Osteoblast (primary cell): ENCODE measurements around the gene CAMTA1. TPM values are rescaled to one million over a fixed set of nuclear protein-coding genes. Genes with fewer than 3 reads are reported as not detected.

Experiments
- DNase-seq: peaks from one replicate; pipeline ENCODE4 v3.0.0; 2011; ENCODE audit warnings: low spot score, mixed read lengths; ENCODE audit not compliant: insufficient read length; ENCODE audit errors: missing footprints
- H2AFZ ChIP-seq: 2 replicates; pipeline ENCODE4 v1.6.0; 2011; ENCODE audit warnings: mild to moderate bottlenecking, low read length
- H3K27ac ChIP-seq: 2 replicates; pipeline ENCODE4 v1.5.1; 2011; ENCODE audit warnings: mild to moderate bottlenecking, low read depth, low read length, moderate library complexity
- H3K27me3 ChIP-seq: 2 replicates; pipeline ENCODE4 v1.6.0; 2012; ENCODE audit warnings: mild to moderate bottlenecking, control low read depth, inconsistent platforms, low read length, moderate library complexity; ENCODE audit not compliant: insufficient read depth
- H3K36me3 ChIP-seq: 2 replicates; pipeline ENCODE4 v1.5.1; 2011; ENCODE audit warnings: mild to moderate bottlenecking, low read length, control low read depth, moderate library complexity; ENCODE audit not compliant: insufficient read depth
- H3K4me1 ChIP-seq: 2 replicates; pipeline ENCODE4 v1.5.1; 2011; ENCODE audit warnings: mild to moderate bottlenecking, low read length, control low read depth, moderate library complexity; ENCODE audit not compliant: insufficient read depth
- H3K4me2 ChIP-seq: 2 replicates; pipeline ENCODE4 v1.6.0; 2011; ENCODE audit warnings: mild to moderate bottlenecking, low read length; ENCODE audit not compliant: insufficient read depth
- H3K4me3 ChIP-seq: fragments of 200-600 bp; sonication (generic); 3 replicates; pipeline ENCODE4 v1.5.1; 2012; ENCODE audit warnings: mild to moderate bottlenecking, low read length, inconsistent platforms; ENCODE audit not compliant: insufficient read depth
- H3K79me2 ChIP-seq: 2 replicates; pipeline ENCODE4 v1.6.0; 2012; ENCODE audit warnings: mild to moderate bottlenecking, low read length, control low read depth, inconsistent platforms; ENCODE audit not compliant: insufficient read depth
- H3K9me3 ChIP-seq: 2 replicates; pipeline ENCODE4 v1.5.1; 2011; ENCODE audit warnings: low read depth, low read length, control low read depth
- H4K20me1 ChIP-seq: 2 replicates; pipeline ENCODE4 v1.6.0; 2012; ENCODE audit warnings: mild to moderate bottlenecking, low read length, control low read depth; ENCODE audit not compliant: insufficient read depth
- CTCF ChIP-seq: IDR thresholded peaks from 2 replicates; pipeline ENCODE4 v1.5.1; 2011; ENCODE audit warnings: mild to moderate bottlenecking, low read depth, low read length, moderate library complexity; ENCODE audit errors: extremely low read depth
- total RNA-seq: library from RNA; depleted of rRNA; stranded (reverse); fragments of >200 nt; gene quantifications from 2 replicates; pipeline ENCODE4 v1.2.3, GENCODE V29; 2012

Gene CAMTA1
- total RNA-seq, 1 donor: 47.4 TPM

GRCh38 chr1:6776895-6777294 is 8.4 kb upstream of the CAMTA1 start:
- Histone ChIP-seq H3K4me2 (no peak overlapping the region), H3K27me3 (no peaks in the 10 kb centered on the region), H3K36me3 (no peaks in the 10 kb centered on the region), H3K79me2 (no peaks in the 10 kb centered on the region), H4K20me1 (no peaks in the 10 kb centered on the region), H2AFZ (no peak overlapping the region), H3K27ac (no peak overlapping the region), H3K9me3 (peaks cover 3% of the 10 kb centered on the region), H3K4me1 (no peaks in the 10 kb centered on the region), H3K4me3 (no peak overlapping the region)
- no peak for DNase-seq
- no peak for TF ChIP-seq CTCF

GRCh38 chr1:6777813-6778212 is 7.4 kb upstream of the CAMTA1 start:
- Histone ChIP-seq H3K4me3 (no peak overlapping the region), H3K27ac (no peak overlapping the region), H3K9me3 (peaks cover 3% of the 10 kb centered on the region)

GRCh38 chr1:6779089-6779805 is 6.0 kb upstream of the CAMTA1 start:
- H3K79me2 ChIP-seq: no peaks in the 10 kb centered on the region
- no peaks in the 10 kb centered on the region for H3K36me3 ChIP-seq
- TF ChIP-seq CTCF: no peak
- H3K4me2 ChIP-seq: no peak overlapping the region
- H2AFZ ChIP-seq: no peak overlapping the region
- H4K20me1 ChIP-seq: no peaks in the 10 kb centered on the region
- peaks cover 3% of the 10 kb centered on the region for H3K9me3 ChIP-seq
- peaks cover 6% of the 10 kb centered on the region for H3K4me1 ChIP-seq
- DNase-seq: no peak
- no peak overlapping the region for H3K4me3 ChIP-seq
- no peak overlapping the region for H3K27ac ChIP-seq
- H3K27me3 ChIP-seq: no peaks in the 10 kb centered on the region

More at GRCh38 chr1:6777813-6778212, 7.4 kb upstream of the CAMTA1 start:
- Histone ChIP-seq H2AFZ (no peak overlapping the region), H3K4me1 (no peaks in the 10 kb centered on the region), H3K79me2 (no peaks in the 10 kb centered on the region), H4K20me1 (no peaks in the 10 kb centered on the region), H3K36me3 (no peaks in the 10 kb centered on the region), H3K27me3 (no peaks in the 10 kb centered on the region), H3K4me2 (no peak overlapping the region)
- no peak for TF ChIP-seq CTCF
- DNase-seq: no peak

- H3K27me3 ChIP-seq: no peaks in the 10 kb centered on the region
- H4K20me1 ChIP-seq: peaks cover 9% of the 10 kb centered on the region
- peaks cover 15% of the 10 kb centered on the region for H3K4me1 ChIP-seq
- H3K79me2 ChIP-seq: peaks cover 14% of the 10 kb centered on the region
- H3K36me3 ChIP-seq: no peaks in the 10 kb centered on the region
- no peak overlapping the region for H2AFZ ChIP-seq
- H3K9me3 ChIP-seq: no peaks in the 10 kb centered on the region
- TF ChIP-seq CTCF: no peak
- H3K4me2 ChIP-seq: no peak overlapping the region
- DNase-seq: no peak
- H3K4me3 ChIP-seq: no peak overlapping the region
- no peak overlapping the region for H3K27ac ChIP-seq
Observed at GRCh38 chr1:6782151-6782550, 3.1 kb upstream of the CAMTA1 start.
